NCI-H146 treated with DMSO at 0.1 percent for 48 hours (cell line): Measurements from ENCODE around the gene PKD1.
"Not testable (repeated sequence)": the region's sequence is repeated elsewhere in the genome, so short reads cannot be mapped to it uniquely, and the experiment has no call there.

Experiments
- DNase-seq: peaks from one replicate; lab custom pipeline; 2025; ENCODE audit not compliant: unreplicated experiment; lab: John Stamatoyannopoulos, UW

Gene PKD1

GRCh38 chr16:2110332-2111008 lies 25.2 kb downstream of the PKD1 start:
- not testable (repeated sequence) for DNase-seq

GRCh38 chr16:2109872-2110271 lies 25.8 kb downstream of the PKD1 start:
- not testable (repeated sequence) for DNase-seq

- not testable (repeated sequence) for DNase-seq
Measured at GRCh38 chr16:2109271-2109580, 26.5 kb downstream of the PKD1 start.

GRCh38 chr16:2108446-2109270 lies 27.0 kb downstream of the PKD1 start:
- DNase-seq, result not testable (repeated sequence)

- not testable (repeated sequence) for DNase-seq
Measured at GRCh38 chr16:2107791-2108125, 27.9 kb downstream of the PKD1 start.

GRCh38 chr16:2107121-2107790 lies 28.4 kb downstream of the PKD1 start:
- DNase-seq, result not testable (repeated sequence)

- not testable (repeated sequence) for DNase-seq
Measured at GRCh38 chr16:2106211-2106610, 29.5 kb downstream of the PKD1 start.

- DNase-seq, result not testable (repeated sequence)
Measured at GRCh38 chr16:2105769-2106168, 29.9 kb downstream of the PKD1 start.

- not testable (repeated sequence) for DNase-seq
Measured at GRCh38 chr16:2105291-2105690, 30.4 kb downstream of the PKD1 start.

- not testable (repeated sequence) for DNase-seq
Measured at GRCh38 chr16:2104464-2104863, 31.2 kb downstream of the PKD1 start.

- DNase-seq, result no peak
Measured at GRCh38 chr16:2102471-2102870, 33.2 kb downstream of the PKD1 start.

- not testable (repeated sequence) for DNase-seq
Measured at GRCh38 chr16:2101581-2101980, 34.1 kb downstream of the PKD1 start.

GRCh38 chr16:2097689-2098088 lies 38.0 kb downstream of the PKD1 start:
- not testable (repeated sequence) for DNase-seq

GRCh38 chr16:2096853-2097595 lies 38.7 kb downstream of the PKD1 start:
- no peak for DNase-seq

- DNase-seq, result no peak
Measured at GRCh38 chr16:2095918-2096582, 39.6 kb downstream of the PKD1 start.

GRCh38 chr16:2095315-2095853 lies 40.3 kb downstream of the PKD1 start:
- DNase-seq, result no peak

GRCh38 chr16:2093793-2094192 lies 41.9 kb downstream of the PKD1 start:
- DNase-seq, result no peak

- no peak for DNase-seq
Measured at GRCh38 chr16:2092866-2093265, 42.8 kb downstream of the PKD1 start.

GRCh38 chr16:2092256-2092620 lies 43.5 kb downstream of the PKD1 start:
- DNase-seq, result no peak

- no peak for DNase-seq
Measured at GRCh38 chr16:2091547-2092255, 44.0 kb downstream of the PKD1 start.
